Measurements from ENCODE around the gene SUN1.
A peak's percentile ranks its signal among the peaks of the same experiment; 100 is the strongest.
"Not testable (repeated sequence)": the region's sequence is repeated elsewhere in the genome, so short reads cannot be mapped to it uniquely, and the experiment has no call there.

Gene SUN1

GRCh38 chr7:916291-916941, 84.1 kb downstream of the SUN1 start:
- Mint-ChIP-seq H3K36me3 (no peaks in the 10 kb centered on the region), H3K27me3 (peaks cover 10% of the 10 kb centered on the region), H3K9me3 (no peaks in the 10 kb centered on the region), H3K27ac (no peak overlapping the region), H3K4me3 (no peak overlapping the region), H3K4me1 (peaks cover 12% of the 10 kb centered on the region)
- CTCF ChIA-PET = no interaction called here
- no peak for DNase-seq

- H3K36me3 Mint-ChIP-seq = no peaks in the 10 kb centered on the region
- H3K4me3 Mint-ChIP-seq = no peak overlapping the region
- H3K27me3 Mint-ChIP-seq = peaks cover 10% of the 10 kb centered on the region
- DNase-seq = no peak
- H3K27ac Mint-ChIP-seq = no peak overlapping the region
- CTCF ChIA-PET = no interaction called here
- H3K4me1 Mint-ChIP-seq = peaks cover 15% of the 10 kb centered on the region
- no peaks in the 10 kb centered on the region for H3K9me3 Mint-ChIP-seq
These were observed 85.2 kb downstream of the SUN1 start for GRCh38 chr7:917255-918117.

- peaks cover 16% of the 10 kb centered on the region for H3K4me1 Mint-ChIP-seq
- no peak for DNase-seq
- H3K36me3 Mint-ChIP-seq = no peaks in the 10 kb centered on the region
- H3K4me3 Mint-ChIP-seq = no peak overlapping the region
- H3K27ac Mint-ChIP-seq = no peak overlapping the region
- CTCF ChIA-PET = no interaction called here
- H3K27me3 Mint-ChIP-seq = peaks cover 10% of the 10 kb centered on the region
- no peaks in the 10 kb centered on the region for H3K9me3 Mint-ChIP-seq
These were observed 85.8 kb downstream of the SUN1 start for GRCh38 chr7:918118-918425.

- H3K27ac Mint-ChIP-seq = no peak overlapping the region
- H3K4me1 Mint-ChIP-seq = peaks cover 21% of the 10 kb centered on the region
- H3K27me3 Mint-ChIP-seq = peaks cover 10% of the 10 kb centered on the region
- no peaks in the 10 kb centered on the region for H3K9me3 Mint-ChIP-seq
- CTCF ChIA-PET = no interaction called here
- peak; percentile 8 for DNase-seq
- no peak overlapping the region for H3K4me3 Mint-ChIP-seq
- no peaks in the 10 kb centered on the region for H3K36me3 Mint-ChIP-seq
These were observed 86.3 kb downstream of the SUN1 start for GRCh38 chr7:918441-919113.

- H3K9me3 Mint-ChIP-seq = no peaks in the 10 kb centered on the region
- peaks cover 21% of the 10 kb centered on the region for H3K4me1 Mint-ChIP-seq
- CTCF ChIA-PET = no interaction called here
- H3K27ac Mint-ChIP-seq = no peak overlapping the region
- no peak overlapping the region for H3K4me3 Mint-ChIP-seq
- peaks cover 10% of the 10 kb centered on the region for H3K27me3 Mint-ChIP-seq
- H3K36me3 Mint-ChIP-seq = no peaks in the 10 kb centered on the region
- peak; percentile 16 for DNase-seq
These were observed 86.8 kb downstream of the SUN1 start for GRCh38 chr7:919114-919442.

- Mint-ChIP-seq H3K27ac (no peak overlapping the region), H3K4me3 (no peak overlapping the region), H3K9me3 (no peaks in the 10 kb centered on the region), H3K27me3 (peaks cover 10% of the 10 kb centered on the region), H3K36me3 (no peaks in the 10 kb centered on the region), H3K4me1 (peaks cover 27% of the 10 kb centered on the region)
- CTCF ChIA-PET = no interaction called here
- peak; percentile 10 for DNase-seq
These were observed 87.7 kb downstream of the SUN1 start for GRCh38 chr7:919924-920341.

GRCh38 chr7:920351-921070, 88.2 kb downstream of the SUN1 start:
- no peaks in the 10 kb centered on the region for H3K36me3 Mint-ChIP-seq
- H3K27ac Mint-ChIP-seq = peak overlapping the region; percentile 64
- H3K9me3 Mint-ChIP-seq = no peaks in the 10 kb centered on the region
- H3K27me3 Mint-ChIP-seq = peaks cover 10% of the 10 kb centered on the region
- peak; percentile 26 for DNase-seq
- peaks cover 28% of the 10 kb centered on the region for H3K4me1 Mint-ChIP-seq
- CTCF ChIA-PET = no interaction called here
- peak overlapping the region; percentile 54 for H3K4me3 Mint-ChIP-seq

- Mint-ChIP-seq H3K4me3 (peak overlapping the region; percentile 54), H3K27ac (peak overlapping the region; percentile 70), H3K27me3 (peaks cover 6% of the 10 kb centered on the region), H3K36me3 (no peaks in the 10 kb centered on the region), H3K9me3 (no peaks in the 10 kb centered on the region), H3K4me1 (peaks cover 30% of the 10 kb centered on the region)
- peak; percentile 18 for DNase-seq
- CTCF ChIA-PET = interaction anchor here (1.9 kb wide), 1 partner anchor 12 kb away, joined by 10 read pairs; no protein-coding TSS in a partner anchor
These were observed 88.8 kb downstream of the SUN1 start for GRCh38 chr7:921071-921461.

- Mint-ChIP-seq H3K36me3 (no peaks in the 10 kb centered on the region), H3K4me3 (peak overlapping the region; percentile 85), H3K9me3 (no peaks in the 10 kb centered on the region), H3K4me1 (peaks cover 30% of the 10 kb centered on the region), H3K27ac (peak overlapping the region; percentile 93), H3K27me3 (peaks cover 7% of the 10 kb centered on the region)
- CTCF ChIA-PET = interaction anchor here (1.9 to 2.4 kb wide), 2 partner anchors 12 to 255 kb away, joined by 6 to 10 read pairs; no protein-coding TSS in a partner anchor
- DNase-seq = peak; percentile 52
These were observed 89.5 kb downstream of the SUN1 start for GRCh38 chr7:921581-922333.

GRCh38 chr7:922334-923107, 90.2 kb downstream of the SUN1 start:
- Mint-ChIP-seq H3K27ac (peak overlapping the region; percentile 93), H3K4me3 (peak overlapping the region; percentile 85), H3K36me3 (no peaks in the 10 kb centered on the region), H3K4me1 (peaks cover 30% of the 10 kb centered on the region), H3K27me3 (peaks cover 14% of the 10 kb centered on the region), H3K9me3 (no peaks in the 10 kb centered on the region)
- CTCF ChIA-PET = interaction anchor here (1.9 to 2.4 kb wide), 2 partner anchors 13 to 254 kb away, joined by 6 to 10 read pairs; no protein-coding TSS in a partner anchor
- peak; percentile 55 for DNase-seq

- CTCF ChIA-PET = interaction anchor here (1.1 to 2.4 kb wide), 2 partner anchors 14 to 254 kb away, joined by 4 to 6 read pairs; no protein-coding TSS in a partner anchor
- H3K4me3 Mint-ChIP-seq = peak overlapping the region; percentile 85
- no peaks in the 10 kb centered on the region for H3K36me3 Mint-ChIP-seq
- peak; percentile 97 for DNase-seq
- H3K4me1 Mint-ChIP-seq = peaks cover 30% of the 10 kb centered on the region
- H3K9me3 Mint-ChIP-seq = no peaks in the 10 kb centered on the region
- peak overlapping the region; percentile 93 for H3K27ac Mint-ChIP-seq
- H3K27me3 Mint-ChIP-seq = peaks cover 16% of the 10 kb centered on the region
These were observed 91.1 kb downstream of the SUN1 start for GRCh38 chr7:923108-924041.

- H3K4me3 Mint-ChIP-seq, H3K27ac Mint-ChIP-seq, DNase-seq, H3K9me3 Mint-ChIP-seq, H3K36me3 Mint-ChIP-seq: not testable (repeated sequence)
- peaks cover 21% of the 10 kb centered on the region for H3K27me3 Mint-ChIP-seq
- H3K4me1 Mint-ChIP-seq = peaks cover 33% of the 10 kb centered on the region
- CTCF ChIA-PET = interaction anchor here (1.1 to 2.4 kb wide), 2 partner anchors 14 to 253 kb away, joined by 4 to 6 read pairs; no protein-coding TSS in a partner anchor
These were observed 91.8 kb downstream of the SUN1 start for GRCh38 chr7:924042-924441.
